Measurements from ENCODE around the gene GLDN. TPM values are rescaled to one million over a fixed set of nuclear protein-coding genes. Genes with fewer than 3 reads are reported as not detected.

The GLDN gene
- total and polyA plus RNA-seq, 2 of the 4 experiments (the other 2 are of a cell fraction) = under 0.01 TPM; not detected in 1

DNA sequence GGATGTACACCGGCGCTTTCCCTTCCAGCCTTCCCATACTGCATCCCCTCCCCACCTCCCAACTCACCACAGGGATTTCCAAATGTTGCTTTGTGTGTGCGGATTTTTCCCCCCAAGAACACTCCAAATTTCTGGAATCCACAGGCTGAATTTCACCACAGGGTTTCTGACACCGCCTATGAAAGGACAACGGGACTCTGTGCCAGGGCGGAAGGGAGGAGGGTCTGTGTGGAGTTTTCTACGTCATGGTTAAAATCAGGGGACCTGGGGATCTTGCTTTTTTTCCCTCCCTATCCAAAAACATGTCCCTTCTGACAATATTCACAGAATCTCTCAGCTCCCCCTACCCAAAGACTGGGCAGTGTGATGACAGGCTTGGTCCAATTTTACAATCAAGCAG, 17.7 kb upstream of the GLDN start:
- Histone ChIP-seq H3K4me1 (ENCODE audit: control insufficient read depth, insufficient read depth, low read length) (peaks cover 4% of the 10 kb centered on the region; the same call in 1 of the 2 replicates), H4K91ac (ENCODE audit: insufficient read depth, low read depth, low read length) (no peak overlapping the region), H2BK20ac (ENCODE audit: low read depth, low read length) (no peak overlapping the region), H4K8ac (ENCODE audit: low read depth in 2 of 2, low read length in 2 of 2) (no peak overlapping the region), H3K9me3 (ENCODE audit: control insufficient read depth, insufficient read depth, low read length) (no peaks in the 10 kb centered on the region), H2AFZ (replicated peaks; ENCODE audit: low read length, poor library complexity) (no peak overlapping the region), H2BK15ac (ENCODE audit: low read depth, low read length) (no peak overlapping the region), H3K14ac (replicated peaks; ENCODE audit: low read depth, low read length) (no peak overlapping the region), H3K4me3 (ENCODE audit: insufficient read depth, low read depth, low read length) (no peak overlapping the region), H4K5ac (ENCODE audit: low read depth, low read length) (no peak overlapping the region), H2BK5ac (ENCODE audit: low read depth, low read length, poor library complexity, severe bottlenecking) (no peak overlapping the region), H2AK9ac (replicated peaks; ENCODE audit: low read depth, low read length, poor library complexity) (no peak overlapping the region), H3K4ac (ENCODE audit: low read depth, low read length) (no peak overlapping the region), H2BK120ac (ENCODE audit: low read depth, low read length) (no peak overlapping the region), H3K4me2 (ENCODE audit: low read depth, low read length) (no peak overlapping the region), H3K36me3 (ENCODE audit: control insufficient read depth, insufficient read depth, low read length) (no peaks in the 10 kb centered on the region), H3K9me1 (ENCODE audit: insufficient read depth, low read length) (no peaks in the 10 kb centered on the region), H3K18ac (ENCODE audit: low read depth, low read length) (no peak overlapping the region), H2AK5ac (ENCODE audit: low read depth, low read length) (no peak overlapping the region), H3K27me3 (ENCODE audit: control insufficient read depth, insufficient read depth, low read length) (peaks cover 16% of the 10 kb centered on the region), H3K56ac (ENCODE audit: extremely low read depth, insufficient read depth, low read length) (no peak overlapping the region), H3K27ac (ENCODE audit: insufficient read depth, low read length) (no peak overlapping the region), H3K23ac (ENCODE audit: low read depth, low read length) (no peak overlapping the region), H3K9ac (ENCODE audit: low read depth, low read length) (no peak overlapping the region), H4K20me1 (ENCODE audit: insufficient read depth, low read length) (no peaks in the 10 kb centered on the region), H3K79me1 (ENCODE audit: low read depth in 1 of 2, low read length in 2 of 2) (no peaks in the 10 kb centered on the region)
- dilution Hi-C loops (cut with HindIII; ENCODE audit: low sequenced_read_pairs, unreplicated experiment) = no loop called here
- intact Hi-C loops (cut with micrococcal nuclease) = no loop called here
- WGBS, 2 experiments (ENCODE audit: extremely low coverage in 2 of 2, insufficient read length in 1 of 2) = no CpG with 5 or more reads among the region's 7 CpGs
- POLR2A ChIA-PET (ENCODE audit: unreplicated experiment) = no interaction called here
- DNase-seq = no peak
- BruUV-seq (replicated peaks) = no TSS peak
- in situ Hi-C loops (cut with MboI; ENCODE audit: low sequenced_read_pairs) = no loop called here
- no peak for ATAC-seq (ENCODE audit: low read depth)
- TF ChIP-seq SMC3 (IDR thresholded peaks at IDR 0.05; ENCODE audit: low read depth, low read length) (no peak), MAFK (IDR thresholded peaks at IDR 0.05; ENCODE audit: low read depth, low read length) (no peak), RAD21 (IDR thresholded peaks at IDR 0.05; ENCODE audit: low read length) (no peak), RFX5 (IDR thresholded peaks at IDR 0.05; ENCODE audit: low read depth, low read length) (no peak), CEBPB (IDR thresholded peaks at IDR 0.05; ENCODE audit: low read depth, low read length) (no peak), BHLHE40 (IDR thresholded peaks at IDR 0.05; ENCODE audit: low read depth, low read length) (no peak), FOS (IDR thresholded peaks at IDR 0.05; ENCODE audit: low read depth, low read length) (no peak), POLR2A (IDR thresholded peaks at IDR 0.05; ENCODE audit: low read depth, low read length) (no peak), RCOR1 (IDR thresholded peaks at IDR 0.05; ENCODE audit: insufficient replicate concordance, low read length) (no peak), NFE2L2 (IDR thresholded peaks at IDR 0.05; ENCODE audit: low read depth, low read length) (no peak), CHD1 (IDR thresholded peaks at IDR 0.05; ENCODE audit: low read depth, low read length) (no peak), MAZ (IDR thresholded peaks at IDR 0.05; ENCODE audit: borderline replicate concordance, low read depth, low read length) (no peak), MXI1 (IDR thresholded peaks at IDR 0.05; ENCODE audit: borderline replicate concordance, low read depth, low read length) (no peak)
- TF ChIP-seq, protein P1, sequence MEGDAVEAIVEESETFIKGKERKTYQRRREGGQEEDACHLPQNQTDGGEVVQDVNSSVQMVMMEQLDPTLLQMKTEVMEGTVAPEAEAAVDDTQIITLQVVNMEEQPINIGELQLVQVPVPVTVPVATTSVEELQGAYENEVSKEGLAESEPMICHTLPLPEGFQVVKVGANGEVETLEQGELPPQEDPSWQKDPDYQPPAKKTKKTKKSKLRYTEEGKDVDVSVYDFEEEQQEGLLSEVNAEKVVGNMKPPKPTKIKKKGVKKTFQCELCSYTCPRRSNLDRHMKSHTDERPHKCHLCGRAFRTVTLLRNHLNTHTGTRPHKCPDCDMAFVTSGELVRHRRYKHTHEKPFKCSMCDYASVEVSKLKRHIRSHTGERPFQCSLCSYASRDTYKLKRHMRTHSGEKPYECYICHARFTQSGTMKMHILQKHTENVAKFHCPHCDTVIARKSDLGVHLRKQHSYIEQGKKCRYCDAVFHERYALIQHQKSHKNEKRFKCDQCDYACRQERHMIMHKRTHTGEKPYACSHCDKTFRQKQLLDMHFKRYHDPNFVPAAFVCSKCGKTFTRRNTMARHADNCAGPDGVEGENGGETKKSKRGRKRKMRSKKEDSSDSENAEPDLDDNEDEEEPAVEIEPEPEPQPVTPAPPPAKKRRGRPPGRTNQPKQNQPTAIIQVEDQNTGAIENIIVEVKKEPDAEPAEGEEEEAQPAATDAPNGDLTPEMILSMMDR (conservative IDR thresholded peaks at IDR 0.05; ENCODE audit: low read depth, low read length) = no peak
- TF ChIP-seq, protein P2, sequence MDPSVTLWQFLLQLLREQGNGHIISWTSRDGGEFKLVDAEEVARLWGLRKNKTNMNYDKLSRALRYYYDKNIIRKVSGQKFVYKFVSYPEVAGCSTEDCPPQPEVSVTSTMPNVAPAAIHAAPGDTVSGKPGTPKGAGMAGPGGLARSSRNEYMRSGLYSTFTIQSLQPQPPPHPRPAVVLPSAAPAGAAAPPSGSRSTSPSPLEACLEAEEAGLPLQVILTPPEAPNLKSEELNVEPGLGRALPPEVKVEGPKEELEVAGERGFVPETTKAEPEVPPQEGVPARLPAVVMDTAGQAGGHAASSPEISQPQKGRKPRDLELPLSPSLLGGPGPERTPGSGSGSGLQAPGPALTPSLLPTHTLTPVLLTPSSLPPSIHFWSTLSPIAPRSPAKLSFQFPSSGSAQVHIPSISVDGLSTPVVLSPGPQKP (IDR thresholded peaks at IDR 0.05; ENCODE audit: borderline replicate concordance, low read depth, low read length) = no peak
- TF ChIP-seq, protein P3, sequence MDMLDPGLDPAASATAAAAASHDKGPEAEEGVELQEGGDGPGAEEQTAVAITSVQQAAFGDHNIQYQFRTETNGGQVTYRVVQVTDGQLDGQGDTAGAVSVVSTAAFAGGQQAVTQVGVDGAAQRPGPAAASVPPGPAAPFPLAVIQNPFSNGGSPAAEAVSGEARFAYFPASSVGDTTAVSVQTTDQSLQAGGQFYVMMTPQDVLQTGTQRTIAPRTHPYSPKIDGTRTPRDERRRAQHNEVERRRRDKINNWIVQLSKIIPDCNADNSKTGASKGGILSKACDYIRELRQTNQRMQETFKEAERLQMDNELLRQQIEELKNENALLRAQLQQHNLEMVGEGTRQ (IDR thresholded peaks at IDR 0.05; ENCODE audit: low read depth, low read length) = no peak
- CTCF ChIA-PET = interaction anchor here (1.4 kb wide), 1 partner anchor 12 kb away, joined by 4 read pairs; no protein-coding TSS in a partner anchor
